ENCODE measurements around the gene KLF7. TPM values are rescaled to one million over a fixed set of nuclear protein-coding genes. Genes with fewer than 3 reads are reported as not detected.

Gene KLF7
- total and polyA plus RNA-seq, 9 of the 15 experiments (the other 6 are each of a cell fraction or from before 2014, with no cell fraction given), result 0.04 to 0.54 (median 0.07) TPM

- no TSS peak for BruUV-seq (replicated peaks)
- Histone ChIP-seq H3K9ac (ENCODE audit: insufficient read depth in 1 of 2, low read depth in 2 of 2, low read length in 2 of 2) (no peak overlapping the region), H4K20me1 (replicated peaks; ENCODE audit: control insufficient read depth, insufficient read depth, low read length) (no peaks in the 10 kb centered on the region), H3K79me2 (ENCODE audit: control insufficient read depth, insufficient read depth, low read length) (no peaks in the 10 kb centered on the region), H3K27me3 (ENCODE audit: control insufficient read depth in 2 of 2, insufficient read depth in 2 of 2, low read length in 2 of 2) (no peaks in the 10 kb centered on the region), H3K36me3 (ENCODE audit: control insufficient read depth, insufficient read depth, low read length) (no peaks in the 10 kb centered on the region), H3K4me1 (replicated peaks in 1 of 2; ENCODE audit: control insufficient read depth in 2 of 2, insufficient read depth in 2 of 2, low read length in 2 of 2) (no peaks in the 10 kb centered on the region; a peak in 1 of 5 replicates), H2AFZ (ENCODE audit: low read depth, low read length) (no peak overlapping the region), H3K4me2 (ENCODE audit: insufficient read depth, low read length) (no peak overlapping the region), H3K4me3 (no peak overlapping the region), H3K27ac (ENCODE audit: extremely low read depth, low read depth, low read length) (no peak overlapping the region), H3K9me3 (replicated peaks; ENCODE audit: control insufficient read depth, insufficient read depth, low read depth, low read length) (no peaks in the 10 kb centered on the region), H3K9me1 (ENCODE audit: control insufficient read depth, insufficient read depth, low read length) (no peaks in the 10 kb centered on the region)
- ChIA-PET POLR2A (interaction anchor here (0.6 to 1.3 kb wide), 2 partner anchors 9 to 254 kb away, joined by 3 read pairs; no protein-coding TSS in a partner anchor), CTCF (ENCODE audit: low intra/inter-chr PET ratio) (no interaction called here)
- ATAC-seq (no peak), DNase-seq (ENCODE audit: extremely low read depth in 1 of 4, low spot score in 3 of 4) (no peak), FAIRE-seq (no peak)
- WGBS (ENCODE audit: insufficient coverage, low coverage, missing lambda C conversion rate), result under 1% methylated on average over 9 of the region's 9 CpGs
- in situ Hi-C loops (cut with MboI), result no loop called here
- TF ChIP-seq SRF (CRISPR knock-in tag; IDR thresholded peaks at IDR 0.05) (no peak), ZNF263 (CRISPR knock-in tag; IDR thresholded peaks at IDR 0.05; ENCODE audit: borderline replicate concordance) (no peak), PYGO2 (tag; IDR thresholded peaks at IDR 0.05) (no peak), ZNF436 (CRISPR knock-in tag; IDR thresholded peaks at IDR 0.05) (no peak), JUN (IDR thresholded peaks at IDR 0.05; ENCODE audit: borderline replicate concordance, low read depth, low read length) (no peak), JUN (CRISPR knock-in tag; IDR thresholded peaks at IDR 0.05; ENCODE audit: borderline replicate concordance) (no peak), FOXO4 (CRISPR knock-in tag; IDR thresholded peaks at IDR 0.05) (no peak), ZNF449 (CRISPR knock-in tag; IDR thresholded peaks at IDR 0.05) (no peak), PKNOX1 (IDR thresholded peaks at IDR 0.05) (no peak)
- intact Hi-C loops (cut with micrococcal nuclease), result no loop called here
Measured at GRCh38 chr2:207138627-207139297, 27.0 kb downstream of the KLF7 start.
